DMS79 treated with DMSO at 0.1 percent for 48 hours (cell line): Measurements from ENCODE around the gene DEDD2.
A peak's percentile ranks its signal among the peaks of the same experiment; 100 is the strongest.

Source experiments
- DNase-seq: peaks from one replicate; lab custom pipeline; 2025; lab: John Stamatoyannopoulos, UW

Gene DEDD2

DNA sequence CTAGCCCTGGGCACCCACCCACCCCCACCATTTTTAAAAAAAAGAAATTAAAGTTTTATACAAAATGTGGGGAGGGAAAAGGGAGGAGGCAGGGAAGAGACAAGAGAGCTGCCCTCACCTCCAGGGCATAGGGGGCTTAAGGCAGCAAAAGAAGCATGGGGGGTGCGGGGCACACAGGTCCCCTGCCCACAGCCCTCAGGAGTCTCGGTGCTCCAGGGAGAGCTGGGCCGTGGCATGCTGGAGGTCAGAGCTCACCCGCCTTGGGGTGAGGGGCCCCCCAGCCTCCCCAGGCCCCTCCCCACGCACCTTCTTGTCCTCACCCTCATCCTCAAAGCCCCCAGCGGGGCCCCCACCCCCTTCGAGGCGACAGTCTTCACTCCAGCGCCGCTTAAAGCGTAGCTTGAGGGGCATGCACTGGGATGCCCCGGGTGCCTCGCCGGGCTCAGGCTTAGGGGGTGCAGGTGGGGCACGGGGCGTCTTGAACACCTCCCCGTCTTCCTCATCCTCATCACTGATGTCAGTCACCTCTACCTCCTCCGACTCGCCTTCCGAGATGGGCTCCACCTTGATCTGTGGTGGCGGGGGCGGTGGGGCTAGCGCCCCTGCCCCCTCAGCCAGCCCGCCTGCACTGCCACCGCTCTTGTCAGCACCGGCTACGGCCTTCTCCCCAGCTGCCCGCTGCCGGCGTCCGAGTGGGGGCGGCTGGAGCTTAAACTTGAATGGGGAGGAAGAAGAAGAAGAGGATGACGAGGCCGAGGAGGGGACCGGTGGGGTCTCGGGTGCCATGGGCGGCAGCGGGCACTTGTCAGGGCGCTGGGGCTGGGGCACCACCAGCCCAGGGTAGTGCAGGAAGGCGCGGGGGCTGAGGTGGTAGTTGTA is 31.0 kb upstream of the DEDD2 start:
- DNase-seq = no peak

DNA sequence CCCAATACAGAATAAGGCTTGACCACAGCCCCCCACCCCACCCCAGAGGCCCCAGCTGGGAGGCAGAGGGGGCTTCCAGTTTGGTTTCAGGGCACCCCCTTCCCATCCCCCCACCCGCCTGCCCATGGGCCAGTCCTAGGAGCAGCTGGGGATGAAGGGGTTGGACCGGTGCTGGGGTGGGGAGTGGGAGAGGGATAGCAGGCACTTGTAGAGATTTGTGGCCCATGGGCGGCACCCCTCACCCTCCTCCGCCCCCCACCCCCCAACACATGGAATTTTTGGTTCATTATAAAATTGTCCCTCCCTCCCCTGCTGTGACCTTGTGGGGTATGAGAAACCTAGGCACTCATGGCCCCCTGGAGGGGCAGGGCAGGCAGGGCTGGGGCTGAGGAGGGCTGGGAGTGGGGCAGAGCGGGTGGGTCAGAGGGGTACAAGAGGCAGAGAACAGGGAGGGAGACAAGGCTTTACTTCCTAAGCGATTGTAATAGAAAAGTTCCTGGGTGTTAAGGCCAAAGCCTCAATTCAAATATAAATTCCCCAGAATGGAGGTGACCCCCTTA is 30.2 kb upstream of the DEDD2 start:
- DNase-seq = no peak

DNA sequence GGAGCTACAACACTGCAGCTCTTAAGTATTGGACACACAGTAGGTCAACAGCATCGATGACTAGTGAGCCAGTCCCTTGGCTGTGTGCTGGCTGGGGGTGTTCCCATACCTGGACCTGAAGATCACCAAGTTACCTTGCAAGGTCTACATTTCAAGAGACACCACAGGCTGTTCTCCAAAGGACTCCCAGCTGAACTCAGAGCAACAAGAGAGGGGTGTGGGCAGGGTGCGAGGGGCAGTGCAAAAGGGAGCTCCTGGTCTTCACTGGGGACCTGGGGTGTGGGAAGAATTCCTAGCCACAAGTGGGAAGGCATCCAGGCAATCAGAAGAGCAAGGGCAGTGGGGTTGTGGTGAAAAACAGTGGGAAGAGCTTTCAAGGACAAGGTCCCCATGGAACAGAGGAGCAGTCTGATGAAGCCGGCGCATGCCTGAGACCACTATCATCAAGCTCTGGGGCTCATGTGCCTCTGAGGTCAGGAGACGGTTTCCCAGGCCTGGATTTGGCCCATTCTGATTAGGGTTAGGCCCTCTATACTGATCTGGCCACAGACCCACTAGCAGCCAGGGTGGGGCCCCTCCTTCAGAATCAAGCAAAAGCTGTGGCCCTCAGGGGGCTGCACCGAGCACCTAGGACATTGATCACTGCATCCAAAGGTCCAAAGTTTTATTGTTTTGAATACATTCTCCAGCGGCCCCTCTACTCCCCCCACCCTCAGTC is 29.6 kb upstream of the DEDD2 start:
- no peak for DNase-seq

DNA sequence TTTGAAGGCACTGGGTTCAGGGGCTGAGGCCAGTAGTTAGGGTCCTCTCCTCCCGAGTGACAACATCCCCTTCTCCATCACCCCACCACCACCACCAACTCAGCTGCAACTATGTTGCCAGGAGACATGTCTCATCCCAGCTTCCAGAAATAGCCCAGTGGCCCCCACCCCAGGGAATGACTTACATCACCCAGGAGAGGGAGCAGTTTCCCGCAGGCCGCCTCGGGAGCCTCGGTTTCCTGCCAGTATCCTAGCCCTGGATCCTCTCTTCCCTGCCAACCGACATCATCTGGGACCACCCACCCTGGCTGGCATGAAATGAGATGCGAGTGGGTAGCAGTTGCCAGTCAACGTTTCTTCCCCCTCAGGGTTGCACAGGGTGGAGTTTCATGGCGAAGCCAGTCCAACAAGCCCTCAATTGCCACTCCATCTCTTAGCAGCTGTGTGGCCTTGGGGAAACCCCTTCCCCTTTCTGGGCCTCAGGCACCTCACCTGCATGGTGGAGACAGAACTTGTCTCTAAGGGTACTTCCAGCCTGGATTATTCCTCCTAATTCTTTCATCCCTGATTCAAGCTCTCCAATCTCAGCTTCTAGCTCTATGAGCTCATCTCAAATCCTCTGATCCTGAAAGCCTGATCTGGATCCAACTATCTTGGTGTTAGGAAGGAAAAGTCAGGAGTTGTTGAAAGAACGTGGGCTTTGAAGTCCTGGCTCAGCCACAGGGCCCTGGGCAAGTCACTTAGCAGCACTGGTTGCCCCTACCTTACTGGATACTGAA is 28.9 kb upstream of the DEDD2 start:
- DNase-seq = no peak

DNA sequence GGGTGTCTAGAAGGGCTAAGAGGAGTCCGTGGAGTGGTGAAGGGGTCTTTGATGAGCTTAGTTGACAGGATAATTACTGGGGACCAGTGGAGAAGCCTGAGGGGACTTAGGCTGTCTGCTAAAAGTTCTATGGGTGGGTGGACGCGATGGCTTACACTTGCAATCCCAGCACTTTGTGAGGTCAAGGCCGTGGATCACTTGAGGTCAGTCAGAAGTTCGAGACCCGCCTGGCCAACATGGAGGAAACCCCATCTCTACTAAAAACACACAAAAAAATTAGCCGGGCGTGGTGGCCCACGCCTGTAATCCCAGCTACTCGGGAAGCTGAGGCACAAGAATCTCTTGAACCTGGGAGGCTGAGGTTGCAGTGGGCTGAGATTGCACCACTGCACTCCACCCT is 27.8 kb upstream of the DEDD2 start:
- DNase-seq = no peak

GRCh38 chr19:42244347-42245220 is 27.1 kb upstream of the DEDD2 start:
- peak; percentile 88 for DNase-seq

DNA sequence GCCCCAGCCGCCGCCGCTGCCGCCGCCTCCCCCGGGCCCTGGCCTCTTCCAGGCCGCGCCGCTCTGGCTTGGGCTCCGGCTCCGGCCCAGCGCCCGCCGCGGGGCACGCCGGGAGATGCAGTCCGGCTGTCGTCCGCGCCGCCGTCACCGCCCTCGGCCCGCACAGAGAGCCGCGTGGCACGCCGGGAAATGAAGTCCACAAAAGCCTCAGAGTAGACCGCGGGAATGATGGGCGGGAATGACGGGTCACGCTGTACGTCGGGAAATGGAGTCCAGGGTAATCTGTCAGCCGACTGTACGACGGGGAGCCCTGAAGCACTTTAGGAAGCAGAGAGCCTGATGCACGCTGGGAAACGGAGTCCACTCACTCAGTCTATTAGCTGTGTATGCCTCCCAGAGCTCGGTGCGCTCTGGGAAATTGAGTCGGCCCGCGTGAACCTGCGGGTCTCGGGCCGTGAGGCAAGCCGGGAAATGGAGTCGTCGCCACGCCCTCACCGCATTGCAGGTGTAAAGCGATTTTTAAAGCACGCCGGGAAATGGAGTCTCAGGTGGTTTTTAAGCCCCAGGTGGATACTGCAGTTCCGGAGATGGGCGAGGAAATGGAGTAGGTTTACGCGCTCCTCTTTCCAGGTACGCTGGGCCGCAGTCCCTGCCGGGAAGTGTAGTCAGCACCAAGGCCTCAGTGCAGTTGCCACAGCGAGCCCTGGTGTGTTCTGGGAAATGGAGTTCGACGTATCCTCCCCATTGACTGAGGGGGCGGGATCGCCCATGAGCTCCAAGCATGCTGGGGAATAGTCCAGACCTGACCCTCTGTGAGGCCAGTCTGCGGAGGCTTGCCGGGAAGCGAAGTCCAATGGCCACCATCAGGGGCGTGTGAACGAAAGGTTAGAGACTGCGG is 25.3 kb upstream of the DEDD2 start, which contains the start of gene GSK3A:
Gene GSK3A, minus strand, starts transcription at position 91 of the 898 bp plus-strand sequence. CDS start 137 bp downstream, outside the sequence.
- peak; percentile 100 for DNase-seq

DNA sequence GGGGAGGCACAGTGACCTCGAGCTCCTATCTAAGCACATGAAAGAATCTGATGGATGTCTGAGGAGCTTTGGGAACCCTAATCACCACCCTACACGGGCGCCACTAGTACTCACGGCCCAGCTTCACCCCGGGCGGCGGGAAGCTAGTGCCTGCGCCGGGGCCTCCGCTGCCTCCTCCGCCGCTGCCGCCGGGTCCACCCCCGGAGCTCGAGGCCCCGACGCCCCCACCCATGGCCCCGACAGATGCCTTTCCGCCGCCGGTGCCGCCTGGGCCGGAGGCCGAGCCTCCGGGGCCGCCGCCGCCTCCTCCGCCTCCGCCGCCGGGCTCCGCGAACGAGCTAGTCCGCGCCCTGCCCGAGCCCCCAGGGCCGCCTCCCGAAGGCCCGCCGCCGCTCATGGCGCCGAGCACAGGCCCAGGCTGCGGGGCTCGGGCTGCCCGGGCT is 24.6 kb upstream of the DEDD2 start:
- DNase-seq = peak; percentile 20

DNA sequence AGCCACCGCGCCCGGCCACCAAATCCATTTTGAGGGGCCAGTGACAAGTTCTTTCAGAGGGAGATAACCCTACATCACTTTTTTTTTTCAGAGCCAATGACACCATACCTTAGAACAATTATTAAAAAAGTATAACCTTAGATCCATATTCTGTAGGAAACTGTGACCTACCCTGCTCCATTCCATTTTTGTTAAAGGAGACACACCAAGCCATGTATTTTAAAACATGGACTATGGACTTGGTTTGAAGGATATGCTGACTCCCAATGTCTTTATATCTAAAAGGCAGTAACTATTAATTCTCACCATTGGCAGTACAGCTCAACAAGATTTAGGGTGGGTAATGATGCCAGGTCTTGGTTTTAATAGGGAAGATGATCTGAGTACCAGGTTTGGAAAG is 23.8 kb upstream of the DEDD2 start:
- no peak for DNase-seq

DNA sequence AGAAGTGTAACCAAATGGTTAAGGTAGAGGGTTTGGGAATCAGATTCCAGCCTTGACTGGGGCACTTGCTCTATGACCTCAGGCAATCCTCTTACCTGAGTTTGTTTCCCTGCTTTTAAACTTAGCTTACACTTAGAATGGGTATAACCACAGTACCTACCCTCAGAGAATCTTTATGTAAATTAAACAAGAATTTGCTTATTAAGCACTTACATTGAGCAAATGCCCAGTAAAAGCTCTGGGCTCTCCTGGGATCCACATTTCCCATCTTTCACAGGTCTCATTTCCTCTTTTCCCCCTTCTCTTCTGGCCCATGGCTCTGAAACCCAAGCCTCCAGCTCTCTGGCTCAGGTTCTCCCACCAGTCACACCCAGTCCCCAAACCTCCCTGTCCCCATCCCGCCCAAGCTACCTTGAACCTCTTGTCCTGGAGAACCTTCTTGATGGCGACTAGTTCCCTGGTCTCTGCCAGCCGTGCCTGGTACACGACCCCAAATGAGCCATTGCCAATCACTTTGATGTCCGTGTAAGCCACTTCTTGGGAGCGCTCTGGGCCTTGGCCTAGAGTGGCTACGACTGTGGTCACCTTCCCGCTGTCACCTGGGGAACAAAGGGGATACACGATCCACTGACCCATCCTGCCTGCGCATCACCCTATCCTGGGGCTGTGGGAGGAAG is 22.2 kb upstream of the DEDD2 start:
- DNase-seq = no peak

- no peak for DNase-seq
These were observed 17.7 kb upstream of the DEDD2 start for GRCh38 chr19:42235181-42235580.

DNA sequence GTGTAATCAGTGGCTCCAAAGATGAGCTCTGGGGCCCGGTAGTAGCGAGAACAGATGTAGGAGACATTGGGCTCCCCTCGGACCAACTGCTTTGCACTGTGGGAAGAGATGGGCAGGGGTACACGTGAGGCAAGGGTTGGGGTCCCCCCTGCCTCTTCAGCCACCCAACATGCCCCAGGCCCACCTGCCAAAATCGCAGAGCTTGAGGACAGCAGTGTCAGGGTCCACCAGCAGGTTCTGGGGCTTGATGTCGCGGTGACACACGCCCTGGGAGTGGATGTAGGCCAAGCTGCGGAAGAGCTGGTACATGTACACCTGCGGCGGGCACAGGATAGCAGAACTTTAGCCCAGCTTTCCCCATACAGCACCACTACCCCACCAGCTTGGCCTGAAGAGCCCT is 16.9 kb upstream of the DEDD2 start:
- no peak for DNase-seq

DNA sequence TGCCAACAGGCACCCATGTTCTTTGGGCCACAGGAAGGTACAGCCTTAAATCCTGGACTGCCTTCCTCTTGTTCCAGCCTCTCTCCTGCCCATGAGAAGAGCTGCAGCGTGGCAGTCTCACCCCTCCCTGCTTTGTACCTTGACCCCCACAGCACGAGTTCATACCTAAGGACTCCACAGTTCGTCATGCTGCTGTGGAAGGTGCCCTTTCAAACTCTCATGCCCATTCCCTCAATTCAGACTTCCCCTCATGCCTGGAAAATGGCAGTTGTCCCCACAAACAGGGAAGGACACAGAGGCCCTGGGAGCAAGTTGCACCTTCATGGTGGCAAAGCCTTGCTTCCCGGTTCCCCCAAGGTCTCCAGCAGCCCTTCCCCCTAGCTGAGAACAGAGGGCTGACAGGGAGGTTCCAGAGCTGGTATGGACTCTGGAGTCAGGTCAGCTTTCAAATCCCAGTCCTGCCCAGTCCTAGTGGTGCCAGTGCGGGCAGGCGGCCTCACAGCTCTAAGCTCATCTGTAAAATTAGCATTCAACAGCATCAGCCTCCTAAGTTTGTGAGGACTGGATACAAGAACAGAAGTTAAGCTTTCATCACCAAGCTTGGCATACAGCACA is 16.3 kb upstream of the DEDD2 start:
- DNase-seq = no peak

DNA sequence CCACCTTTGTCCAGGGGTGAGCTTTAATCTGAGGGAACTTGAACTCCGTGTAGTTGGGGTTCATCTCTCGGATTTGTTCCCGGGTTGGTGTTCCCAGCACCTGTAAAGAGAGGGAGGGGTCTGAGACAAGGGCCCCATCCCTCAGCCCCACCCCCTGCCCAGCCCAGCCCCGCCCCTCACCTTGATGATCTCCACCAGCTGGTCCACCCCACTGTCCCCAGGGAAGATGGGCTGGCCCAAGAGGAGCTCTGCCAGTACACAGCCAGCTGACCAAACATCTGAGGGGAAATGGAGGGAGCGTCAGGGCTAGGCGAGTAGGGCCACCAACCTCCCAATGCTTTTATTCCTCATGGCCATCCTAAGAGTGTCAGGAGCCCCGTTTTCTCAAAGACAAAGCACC is 15.6 kb upstream of the DEDD2 start:
- no peak for DNase-seq

GRCh38 chr19:42232435-42232834 is 15.0 kb upstream of the DEDD2 start:
- no peak for DNase-seq

DNA sequence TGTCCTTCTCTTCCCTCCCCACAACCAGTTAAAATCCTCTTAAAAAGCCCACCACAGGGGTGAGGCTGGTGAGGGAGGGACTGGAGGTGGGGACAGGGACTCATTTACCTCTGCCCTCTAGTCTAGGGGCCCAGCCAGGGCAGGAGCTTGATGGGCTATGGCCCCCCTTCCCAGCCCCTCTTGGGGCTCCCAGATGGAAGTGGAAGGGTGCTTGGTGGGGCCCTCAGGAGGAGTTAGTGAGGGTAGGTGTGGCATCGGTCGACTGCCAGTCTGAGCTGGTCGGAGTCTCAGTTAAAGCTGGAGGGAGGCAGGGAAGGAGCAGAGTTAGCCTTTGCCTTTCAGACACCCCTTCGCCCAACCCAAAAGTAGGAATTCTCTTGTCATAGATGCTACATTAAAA is 13.1 kb upstream of the DEDD2 start:
- no peak for DNase-seq

DNA sequence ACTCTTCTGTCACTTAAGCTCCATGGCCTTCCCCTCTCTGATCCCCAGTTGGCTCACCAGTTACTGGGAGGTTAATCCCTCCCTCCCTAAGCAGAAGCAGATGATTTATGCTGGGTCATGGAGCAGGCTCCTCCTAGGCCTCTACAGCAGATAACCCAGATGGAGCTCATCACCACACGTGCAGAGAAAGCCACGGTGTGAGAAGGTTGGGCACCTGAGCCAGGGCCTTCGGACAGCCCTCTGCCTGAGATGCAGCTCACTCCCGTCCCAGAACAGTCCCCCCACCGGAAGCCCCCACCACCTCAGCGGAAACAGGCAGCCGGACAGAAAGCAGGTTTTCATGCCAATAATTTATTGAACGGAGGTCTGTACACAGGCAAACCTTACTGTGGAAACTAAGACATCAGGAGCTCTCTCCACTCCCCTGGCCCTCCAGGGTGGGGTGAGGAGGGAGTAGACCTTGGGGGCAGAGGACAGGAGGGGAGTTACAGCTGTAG is 12.4 kb upstream of the DEDD2 start:
- no peak for DNase-seq

GRCh38 chr19:42229301-42229854 is 11.9 kb upstream of the DEDD2 start:
- no peak for DNase-seq

GRCh38 chr19:42228641-42229040 is 11.2 kb upstream of the DEDD2 start:
- no peak for DNase-seq
